ENCODE measurements around the gene EMP2.
"Not testable (repeated sequence)": the region's sequence is repeated elsewhere in the genome, so short reads cannot be mapped to it uniquely, and the experiment has no call there.

The EMP2 gene

GRCh38 chr16:10509534-10510025 lies 70.8 kb downstream of the EMP2 start:
- DNase-seq, result peak; percentile 77
- in situ Hi-C loops (cut with MboI; ENCODE audit: low pct_unique_long_range_greater_than_20kb, low sequenced_read_pairs), result no loop called here

- DNase-seq; in situ Hi-C loops (cut with MboI; ENCODE audit: low pct_unique_long_range_greater_than_20kb, low sequenced_read_pairs): not testable (repeated sequence)
These were observed 75.1 kb downstream of the EMP2 start for GRCh38 chr16:10505286-10505685.

GRCh38 chr16:10504404-10504885 lies 76.0 kb downstream of the EMP2 start:
- in situ Hi-C loops (cut with MboI; ENCODE audit: low pct_unique_long_range_greater_than_20kb, low sequenced_read_pairs), result no loop called here
- no peak for DNase-seq

DNA sequence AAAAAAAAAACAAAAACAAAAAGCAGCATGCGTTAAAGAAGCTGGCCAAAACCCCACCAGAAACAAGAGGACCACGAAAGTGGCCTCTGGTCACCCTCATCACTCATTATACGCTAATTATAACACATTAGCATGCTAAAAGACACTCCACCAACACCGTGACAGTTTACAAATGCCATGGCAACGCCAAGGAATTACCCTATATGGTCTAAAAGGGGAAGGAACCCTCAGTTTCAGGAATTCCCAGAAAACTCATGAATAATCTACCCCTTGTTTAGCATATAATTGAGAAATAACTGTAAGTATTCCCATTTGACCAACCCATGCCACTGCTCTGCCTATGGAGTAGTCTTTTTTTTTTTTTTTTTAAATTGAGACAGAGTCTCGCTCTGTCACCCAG lies 77.6 kb downstream of the EMP2 start:
- in situ Hi-C loops (cut with MboI; ENCODE audit: low pct_unique_long_range_greater_than_20kb, low sequenced_read_pairs), result no loop called here
- DNase-seq, result no peak

DNA sequence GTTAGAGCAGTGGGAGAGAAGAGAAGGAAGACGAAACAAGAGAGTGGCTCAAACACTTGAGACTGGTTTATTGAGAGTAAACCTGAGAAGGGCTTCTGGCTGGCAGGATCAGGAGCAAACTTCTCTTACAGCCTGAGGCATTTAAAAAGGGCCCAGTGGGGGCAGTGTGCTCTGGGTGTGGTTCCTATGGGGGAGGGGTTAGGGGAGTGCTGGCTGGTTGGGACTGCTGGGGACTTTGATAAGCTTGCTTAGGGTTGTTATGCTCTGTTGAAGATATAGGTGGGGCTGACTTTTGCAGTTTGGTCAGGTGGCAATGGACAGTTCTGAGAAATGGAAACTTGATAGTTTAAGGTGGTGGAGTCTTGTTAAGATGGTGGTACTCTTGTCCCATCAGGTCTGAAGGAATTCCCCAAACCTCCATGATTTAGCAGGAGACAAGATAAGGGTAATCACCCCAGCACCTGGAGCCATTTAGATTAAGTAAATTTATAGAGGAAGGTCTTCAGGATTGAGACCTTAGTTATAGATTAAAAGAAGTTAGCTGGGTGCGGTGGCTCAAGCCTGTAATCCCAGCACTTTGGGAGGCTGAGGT lies 79.3 kb downstream of the EMP2 start:
- in situ Hi-C loops (cut with MboI; ENCODE audit: low pct_unique_long_range_greater_than_20kb, low sequenced_read_pairs), result no loop called here
- peak; percentile 26 for DNase-seq

DNA sequence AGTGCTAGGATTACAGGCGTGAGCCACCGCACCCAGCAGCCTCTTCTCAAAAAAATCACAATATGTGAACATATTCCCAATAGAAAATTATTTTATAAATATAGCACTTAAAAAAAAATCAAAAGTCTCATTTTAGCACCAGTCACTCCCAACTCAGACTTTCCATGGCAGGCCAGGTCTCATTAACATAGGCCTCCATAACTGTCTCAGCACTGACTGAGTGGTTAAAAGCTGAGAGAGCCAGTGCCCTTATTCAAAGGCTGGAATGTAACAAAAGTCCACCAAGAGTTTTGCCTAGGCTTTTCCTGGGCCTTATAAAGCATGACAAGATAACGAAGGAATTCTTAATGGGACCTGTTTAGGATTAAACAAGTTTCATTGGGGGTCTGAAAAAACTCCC lies 79.8 kb downstream of the EMP2 start:
- in situ Hi-C loops (cut with MboI; ENCODE audit: low pct_unique_long_range_greater_than_20kb, low sequenced_read_pairs), result no loop called here

GRCh38 chr16:10497132-10498101 lies 83.0 kb downstream of the EMP2 start:
- in situ Hi-C loops (cut with MboI; ENCODE audit: low pct_unique_long_range_greater_than_20kb, low sequenced_read_pairs), result no loop called here
- DNase-seq, result no peak

More for the DNA sequence above, 79.8 kb downstream of the EMP2 start:
- no peak for DNase-seq

DNA sequence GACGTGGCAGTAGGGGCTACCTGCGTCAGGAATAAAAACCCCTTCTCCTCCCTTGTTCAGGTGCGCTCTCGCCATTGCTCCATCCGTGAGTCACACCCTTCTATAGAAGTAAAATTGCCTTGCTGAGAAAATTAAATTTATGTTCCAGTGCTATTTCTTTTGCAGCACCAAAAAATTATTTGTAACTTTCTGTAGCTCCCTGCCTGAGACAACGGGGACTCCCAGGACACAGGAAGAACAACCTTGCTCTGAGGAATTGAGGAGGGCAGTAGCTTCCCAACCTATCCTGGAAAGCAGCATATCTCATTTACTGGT lies 85.4 kb downstream of the EMP2 start:
- DNase-seq, result no peak
- in situ Hi-C loops (cut with MboI; ENCODE audit: low pct_unique_long_range_greater_than_20kb, low sequenced_read_pairs), result no loop called here

DNA sequence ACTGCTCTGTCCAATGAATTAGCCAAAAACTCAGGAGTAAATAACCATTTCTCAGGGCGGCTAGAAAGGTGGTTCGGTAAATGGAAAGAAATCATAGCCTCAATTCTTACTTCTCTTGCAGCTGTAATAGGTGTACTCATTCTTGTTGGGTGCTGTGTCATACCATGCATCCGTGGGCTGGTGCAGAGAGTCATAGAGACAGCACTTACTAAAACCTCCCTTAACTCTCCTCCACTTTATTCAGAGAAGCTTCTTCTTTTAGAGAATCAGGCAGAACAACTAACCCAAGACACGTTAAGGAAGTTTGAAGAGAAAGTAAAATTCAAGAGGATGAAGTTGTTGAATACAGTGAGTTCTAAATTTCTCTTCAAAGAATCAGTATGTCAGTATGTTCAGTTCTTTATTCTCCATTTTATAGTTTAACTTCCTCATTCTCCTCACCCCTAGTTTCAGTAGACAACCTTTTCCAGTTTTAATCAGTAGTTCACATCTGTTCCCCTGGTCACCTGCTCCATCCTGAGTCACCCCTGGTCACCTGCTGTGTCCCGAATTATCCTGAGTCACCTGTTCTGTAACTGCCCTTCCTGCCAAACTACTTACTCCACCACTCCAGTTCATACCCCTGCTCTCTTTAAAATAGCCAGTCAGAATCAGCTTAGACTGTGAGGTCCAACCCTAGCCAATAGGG lies 85.9 kb downstream of the EMP2 start:
- no peak for DNase-seq
- in situ Hi-C loops (cut with MboI; ENCODE audit: low pct_unique_long_range_greater_than_20kb, low sequenced_read_pairs), result no loop called here

- in situ Hi-C loops (cut with MboI; ENCODE audit: low pct_unique_long_range_greater_than_20kb, low sequenced_read_pairs), result no loop called here
- no peak for DNase-seq
These were observed 87.1 kb downstream of the EMP2 start for GRCh38 chr16:10493276-10493675.

- no peak for DNase-seq
- in situ Hi-C loops (cut with MboI; ENCODE audit: low pct_unique_long_range_greater_than_20kb, low sequenced_read_pairs), result no loop called here
These were observed 90.3 kb downstream of the EMP2 start for GRCh38 chr16:10490141-10490540.

- peak; percentile 84 for DNase-seq
- in situ Hi-C loops (cut with MboI; ENCODE audit: low pct_unique_long_range_greater_than_20kb, low sequenced_read_pairs), result no loop called here
These were observed 94.6 kb downstream of the EMP2 start for GRCh38 chr16:10485698-10486382.

- DNase-seq, result no peak
- in situ Hi-C loops (cut with MboI; ENCODE audit: low pct_unique_long_range_greater_than_20kb, low sequenced_read_pairs), result no loop called here
These were observed 95.2 kb downstream of the EMP2 start for GRCh38 chr16:10485159-10485558.

DNA sequence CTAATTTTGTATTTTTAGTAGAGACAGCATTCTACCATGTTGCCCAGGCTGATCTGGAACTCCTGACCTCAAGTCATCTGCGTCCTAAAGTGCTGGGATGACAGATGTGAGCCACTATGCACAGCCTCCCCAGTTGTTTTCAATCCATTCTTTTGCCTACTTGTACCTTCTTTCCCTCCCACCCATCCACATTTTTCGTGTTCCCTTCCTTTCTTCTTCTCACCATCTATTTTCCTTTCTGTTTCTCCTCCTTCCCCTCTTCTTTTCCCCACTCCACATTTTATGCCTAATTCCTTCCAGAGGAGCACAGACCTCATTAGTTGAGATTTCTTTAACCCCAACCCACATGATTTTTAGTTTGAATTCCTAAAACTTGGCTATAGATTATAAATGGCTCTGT lies 100.2 kb downstream of the EMP2 start:
- no peak for DNase-seq
- in situ Hi-C loops (cut with MboI; ENCODE audit: low pct_unique_long_range_greater_than_20kb, low sequenced_read_pairs), result no loop called here
